ENCODE data around the gene GSE1. TPM values are rescaled to one million over a fixed set of nuclear protein-coding genes. Genes with fewer than 3 reads are reported as not detected.

GSE1 gene
- total RNA-seq, 1 donor from 2014 or later, result 12.9 TPM

DNA sequence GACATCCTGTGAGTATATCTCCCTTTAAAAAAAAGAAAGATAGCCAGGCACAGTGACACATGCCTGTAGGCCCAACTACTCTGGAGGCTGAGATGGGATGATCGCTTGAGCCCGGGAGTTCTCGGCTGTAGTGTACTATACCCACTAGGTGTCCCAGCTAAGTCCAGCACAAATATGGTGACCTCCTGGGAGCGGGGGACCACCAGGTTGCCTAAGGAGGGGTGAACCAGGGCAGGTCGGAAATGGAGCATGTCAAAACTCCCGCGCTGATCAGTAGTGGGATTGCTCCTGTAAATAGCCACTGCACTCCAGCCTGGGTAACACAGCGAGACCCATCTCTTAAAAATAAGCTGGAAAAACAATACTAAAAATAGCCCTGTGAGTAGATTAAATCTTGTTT lies 46.2 kb downstream of the GSE1 start:
- FAIRE-seq (no peak), DNase-seq (ENCODE audit: low read depth) (no peak)
- H3K36me3 ChIP-seq (ENCODE audit: control insufficient read depth, insufficient read depth, low read length), result peaks cover 68% of the 10 kb centered on the region
- no peak overlapping the region for H3K4me3 ChIP-seq (ENCODE audit: low read depth, low read length)
- no peaks in the 10 kb centered on the region for H3K27me3 ChIP-seq (ENCODE audit: control insufficient read depth, insufficient read depth, low read length)
- TF ChIP-seq, protein P1, sequence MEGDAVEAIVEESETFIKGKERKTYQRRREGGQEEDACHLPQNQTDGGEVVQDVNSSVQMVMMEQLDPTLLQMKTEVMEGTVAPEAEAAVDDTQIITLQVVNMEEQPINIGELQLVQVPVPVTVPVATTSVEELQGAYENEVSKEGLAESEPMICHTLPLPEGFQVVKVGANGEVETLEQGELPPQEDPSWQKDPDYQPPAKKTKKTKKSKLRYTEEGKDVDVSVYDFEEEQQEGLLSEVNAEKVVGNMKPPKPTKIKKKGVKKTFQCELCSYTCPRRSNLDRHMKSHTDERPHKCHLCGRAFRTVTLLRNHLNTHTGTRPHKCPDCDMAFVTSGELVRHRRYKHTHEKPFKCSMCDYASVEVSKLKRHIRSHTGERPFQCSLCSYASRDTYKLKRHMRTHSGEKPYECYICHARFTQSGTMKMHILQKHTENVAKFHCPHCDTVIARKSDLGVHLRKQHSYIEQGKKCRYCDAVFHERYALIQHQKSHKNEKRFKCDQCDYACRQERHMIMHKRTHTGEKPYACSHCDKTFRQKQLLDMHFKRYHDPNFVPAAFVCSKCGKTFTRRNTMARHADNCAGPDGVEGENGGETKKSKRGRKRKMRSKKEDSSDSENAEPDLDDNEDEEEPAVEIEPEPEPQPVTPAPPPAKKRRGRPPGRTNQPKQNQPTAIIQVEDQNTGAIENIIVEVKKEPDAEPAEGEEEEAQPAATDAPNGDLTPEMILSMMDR (IDR thresholded peaks at IDR 0.05; ENCODE audit: insufficient read depth, low read length, severe bottlenecking), result no peak

DNA sequence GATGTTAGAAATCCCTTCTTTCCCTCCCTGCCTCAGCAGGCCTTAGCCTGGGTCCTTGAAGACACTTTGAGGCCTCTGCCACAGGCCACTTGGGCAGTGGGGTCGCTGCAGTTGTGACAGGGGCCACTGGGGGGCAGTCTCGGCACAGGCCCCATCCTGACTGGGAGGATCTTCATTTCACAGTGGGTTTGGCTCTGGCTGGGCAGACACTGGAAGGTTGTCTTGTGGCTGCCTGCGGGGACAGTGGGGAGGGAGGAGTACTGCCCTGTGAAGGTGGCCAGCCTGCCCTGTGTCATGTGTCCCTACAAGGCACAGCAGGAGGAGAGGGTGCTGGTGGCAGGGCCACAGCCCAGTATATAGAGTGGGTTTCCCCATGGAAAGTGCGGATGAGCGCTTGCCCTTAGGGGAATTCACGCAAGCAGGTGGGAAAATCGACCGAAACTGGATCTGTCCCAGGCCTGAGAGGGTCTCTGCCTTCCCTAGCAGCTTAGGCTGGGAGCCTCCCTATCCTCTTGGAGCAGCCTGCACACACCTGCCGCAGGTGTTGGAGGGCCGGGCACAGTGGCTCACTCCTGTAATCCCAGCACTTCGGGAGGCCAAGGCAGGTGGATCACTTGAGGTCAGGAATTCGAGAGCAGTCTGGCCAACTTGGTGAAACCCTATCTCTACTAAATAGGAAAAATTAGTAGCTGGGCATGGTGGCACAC lies 46.8 kb downstream of the GSE1 start:
- Histone ChIP-seq H3K4me3 (ENCODE audit: low read depth, low read length) (no peak overlapping the region), H3K36me3 (ENCODE audit: control insufficient read depth, insufficient read depth, low read length) (peaks cover 64% of the 10 kb centered on the region), H3K27me3 (ENCODE audit: control insufficient read depth, insufficient read depth, low read length) (no peaks in the 10 kb centered on the region)
- TF ChIP-seq, protein P1 (IDR thresholded peaks at IDR 0.05; ENCODE audit: insufficient read depth, low read length, severe bottlenecking), result peak; percentile 87
- DNase-seq (ENCODE audit: low read depth) (peak; percentile 35), FAIRE-seq (no peak)

- Histone ChIP-seq H3K36me3 (ENCODE audit: control insufficient read depth, insufficient read depth, low read length) (peaks cover 62% of the 10 kb centered on the region), H3K4me3 (ENCODE audit: low read depth, low read length) (no peak overlapping the region), H3K27me3 (ENCODE audit: control insufficient read depth, insufficient read depth, low read length) (no peaks in the 10 kb centered on the region)
- TF ChIP-seq, protein P1 (IDR thresholded peaks at IDR 0.05; ENCODE audit: insufficient read depth, low read length, severe bottlenecking), result no peak
- FAIRE-seq (no peak), DNase-seq (ENCODE audit: low read depth) (no peak)
Measured at GRCh38 chr16:85660843-85661739, 48.0 kb downstream of the GSE1 start.

GRCh38 chr16:85661740-85662481 lies 48.8 kb downstream of the GSE1 start:
- no peak for FAIRE-seq
- Histone ChIP-seq H3K36me3 (ENCODE audit: control insufficient read depth, insufficient read depth, low read length) (peaks cover 59% of the 10 kb centered on the region), H3K27me3 (ENCODE audit: control insufficient read depth, insufficient read depth, low read length) (no peaks in the 10 kb centered on the region), H3K4me3 (ENCODE audit: low read depth, low read length) (no peak overlapping the region)
- TF ChIP-seq, protein P1 (IDR thresholded peaks at IDR 0.05; ENCODE audit: insufficient read depth, low read length, severe bottlenecking), result no peak
- DNase-seq (ENCODE audit: low read depth), result no peak

DNA sequence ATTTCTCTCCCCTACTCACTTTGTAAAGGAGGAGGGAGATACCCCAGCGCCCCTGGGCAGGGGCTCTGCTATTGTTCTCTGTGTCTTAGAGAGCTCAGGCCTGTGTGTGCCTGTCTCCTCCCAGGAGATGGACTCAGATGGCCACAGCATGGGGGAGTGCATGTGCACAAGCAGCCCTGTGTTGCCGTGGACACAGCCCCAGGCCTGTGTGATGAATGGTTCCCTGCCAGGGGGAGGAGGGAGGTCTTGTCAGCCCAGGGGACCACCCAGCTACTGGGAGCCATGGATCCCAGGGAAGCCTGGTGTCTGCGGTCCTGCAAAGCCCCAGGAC lies 49.3 kb downstream of the GSE1 start:
- TF ChIP-seq, protein P1 (IDR thresholded peaks at IDR 0.05; ENCODE audit: insufficient read depth, low read length, severe bottlenecking), result no peak
- no peak for FAIRE-seq
- peaks cover 56% of the 10 kb centered on the region for H3K36me3 ChIP-seq (ENCODE audit: control insufficient read depth, insufficient read depth, low read length)
- DNase-seq (ENCODE audit: low read depth), result no peak
- H3K4me3 ChIP-seq (ENCODE audit: low read depth, low read length), result no peak overlapping the region
- no peaks in the 10 kb centered on the region for H3K27me3 ChIP-seq (ENCODE audit: control insufficient read depth, insufficient read depth, low read length)
